Nephron progenitor cell (in vitro differentiated cells): ENCODE measurements around the gene ROBO3.

ENCODE experiments used
- DNase-seq: peaks from one replicate; pipeline ENCODE4 v3.0.0; 2021
- H3K27ac Mint-ChIP-seq: 2 replicates; pipeline ENCODE4 v1.8.0; 2021; ENCODE audit warnings: mild to moderate bottlenecking, moderate library complexity, mixed read lengths
- H3K27me3 Mint-ChIP-seq: 2 replicates; pipeline ENCODE4 v1.8.0; 2021; ENCODE audit warnings: mild to moderate bottlenecking, low read depth, mixed read lengths; ENCODE audit not compliant: poor library complexity
- H3K36me3 Mint-ChIP-seq: 2 replicates; pipeline ENCODE4 v1.8.0; 2021; ENCODE audit warnings: low read depth, mixed read lengths
- H3K4me1 Mint-ChIP-seq: 2 replicates; pipeline ENCODE4 v1.8.0; 2021; ENCODE audit warnings: mixed read lengths
- H3K4me3 Mint-ChIP-seq: 2 replicates; pipeline ENCODE4 v1.8.0; 2021; ENCODE audit warnings: mild to moderate bottlenecking, moderate library complexity, mixed read lengths
- H3K9me3 Mint-ChIP-seq: 2 replicates; pipeline ENCODE4 v1.8.0; 2021; ENCODE audit warnings: mild to moderate bottlenecking, moderate library complexity, mixed read lengths
- TF ChIP-seq, protein P1 (sequence below): fragments of 200-600 bp; sonication (generic); IDR thresholded peaks from 2 replicates; pipeline ENCODE4 v1.5.0; 2021; ENCODE audit warnings: antibody characterized with exemption

The ROBO3 gene, protein sequence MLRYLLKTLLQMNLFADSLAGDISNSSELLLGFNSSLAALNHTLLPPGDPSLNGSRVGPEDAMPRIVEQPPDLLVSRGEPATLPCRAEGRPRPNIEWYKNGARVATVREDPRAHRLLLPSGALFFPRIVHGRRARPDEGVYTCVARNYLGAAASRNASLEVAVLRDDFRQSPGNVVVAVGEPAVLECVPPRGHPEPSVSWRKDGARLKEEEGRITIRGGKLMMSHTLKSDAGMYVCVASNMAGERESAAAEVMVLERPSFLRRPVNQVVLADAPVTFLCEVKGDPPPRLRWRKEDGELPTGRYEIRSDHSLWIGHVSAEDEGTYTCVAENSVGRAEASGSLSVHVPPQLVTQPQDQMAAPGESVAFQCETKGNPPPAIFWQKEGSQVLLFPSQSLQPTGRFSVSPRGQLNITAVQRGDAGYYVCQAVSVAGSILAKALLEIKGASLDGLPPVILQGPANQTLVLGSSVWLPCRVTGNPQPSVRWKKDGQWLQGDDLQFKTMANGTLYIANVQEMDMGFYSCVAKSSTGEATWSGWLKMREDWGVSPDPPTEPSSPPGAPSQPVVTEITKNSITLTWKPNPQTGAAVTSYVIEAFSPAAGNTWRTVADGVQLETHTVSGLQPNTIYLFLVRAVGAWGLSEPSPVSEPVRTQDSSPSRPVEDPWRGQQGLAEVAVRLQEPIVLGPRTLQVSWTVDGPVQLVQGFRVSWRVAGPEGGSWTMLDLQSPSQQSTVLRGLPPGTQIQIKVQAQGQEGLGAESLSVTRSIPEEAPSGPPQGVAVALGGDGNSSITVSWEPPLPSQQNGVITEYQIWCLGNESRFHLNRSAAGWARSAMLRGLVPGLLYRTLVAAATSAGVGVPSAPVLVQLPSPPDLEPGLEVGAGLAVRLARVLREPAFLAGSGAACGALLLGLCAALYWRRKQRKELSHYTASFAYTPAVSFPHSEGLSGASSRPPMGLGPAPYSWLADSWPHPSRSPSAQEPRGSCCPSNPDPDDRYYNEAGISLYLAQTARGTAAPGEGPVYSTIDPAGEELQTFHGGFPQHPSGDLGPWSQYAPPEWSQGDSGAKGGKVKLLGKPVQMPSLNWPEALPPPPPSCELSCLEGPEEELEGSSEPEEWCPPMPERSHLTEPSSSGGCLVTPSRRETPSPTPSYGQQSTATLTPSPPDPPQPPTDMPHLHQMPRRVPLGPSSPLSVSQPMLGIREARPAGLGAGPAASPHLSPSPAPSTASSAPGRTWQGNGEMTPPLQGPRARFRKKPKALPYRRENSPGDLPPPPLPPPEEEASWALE (N-terminal part only)

GRCh38 chr11:124865181-124865901 is at the start of gene ROBO3:
Gene ROBO3, plus strand, starts transcription at chr11:124865432. Its CDS starts 146 bp downstream, at chr11:124865578.
- DNase-seq, result no peak
- Mint-ChIP-seq H3K9me3 (no peaks in the 10 kb centered on the region), H3K36me3 (no peaks in the 10 kb centered on the region), H3K27me3 (peaks cover 100% of the 10 kb centered on the region), H3K27ac (no peak within 1 kb of the TSS), H3K4me1 (peaks cover 33% of the 10 kb centered on the region), H3K4me3 (peak within 1 kb of the TSS; percentile 47)
- TF ChIP-seq, protein P1, sequence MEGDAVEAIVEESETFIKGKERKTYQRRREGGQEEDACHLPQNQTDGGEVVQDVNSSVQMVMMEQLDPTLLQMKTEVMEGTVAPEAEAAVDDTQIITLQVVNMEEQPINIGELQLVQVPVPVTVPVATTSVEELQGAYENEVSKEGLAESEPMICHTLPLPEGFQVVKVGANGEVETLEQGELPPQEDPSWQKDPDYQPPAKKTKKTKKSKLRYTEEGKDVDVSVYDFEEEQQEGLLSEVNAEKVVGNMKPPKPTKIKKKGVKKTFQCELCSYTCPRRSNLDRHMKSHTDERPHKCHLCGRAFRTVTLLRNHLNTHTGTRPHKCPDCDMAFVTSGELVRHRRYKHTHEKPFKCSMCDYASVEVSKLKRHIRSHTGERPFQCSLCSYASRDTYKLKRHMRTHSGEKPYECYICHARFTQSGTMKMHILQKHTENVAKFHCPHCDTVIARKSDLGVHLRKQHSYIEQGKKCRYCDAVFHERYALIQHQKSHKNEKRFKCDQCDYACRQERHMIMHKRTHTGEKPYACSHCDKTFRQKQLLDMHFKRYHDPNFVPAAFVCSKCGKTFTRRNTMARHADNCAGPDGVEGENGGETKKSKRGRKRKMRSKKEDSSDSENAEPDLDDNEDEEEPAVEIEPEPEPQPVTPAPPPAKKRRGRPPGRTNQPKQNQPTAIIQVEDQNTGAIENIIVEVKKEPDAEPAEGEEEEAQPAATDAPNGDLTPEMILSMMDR, result no peak

- H3K9me3 Mint-ChIP-seq, result peaks cover 16% of the 10 kb centered on the region
- no peaks in the 10 kb centered on the region for H3K36me3 Mint-ChIP-seq
- H3K4me1 Mint-ChIP-seq, result no peaks in the 10 kb centered on the region
- no peak for DNase-seq
- H3K27ac Mint-ChIP-seq, result no peak overlapping the region
- TF ChIP-seq, protein P1, result no peak
- no peak overlapping the region for H3K4me3 Mint-ChIP-seq
- H3K27me3 Mint-ChIP-seq, result peaks cover 66% of the 10 kb centered on the region
These were observed 48.2 kb upstream of the ROBO3 start for GRCh38 chr11:124817036-124817435.

GRCh38 chr11:124821995-124822730 is 43.1 kb upstream of the ROBO3 start:
- Mint-ChIP-seq H3K36me3 (no peaks in the 10 kb centered on the region), H3K27me3 (peaks cover 93% of the 10 kb centered on the region), H3K4me3 (no peak overlapping the region), H3K9me3 (peaks cover 10% of the 10 kb centered on the region), H3K4me1 (no peaks in the 10 kb centered on the region), H3K27ac (no peak overlapping the region)
- DNase-seq, result no peak
- TF ChIP-seq, protein P1, result no peak

GRCh38 chr11:124823512-124824376 is 41.5 kb upstream of the ROBO3 start:
- no peak for DNase-seq
- H3K27me3 Mint-ChIP-seq, result peaks cover 86% of the 10 kb centered on the region
- no peaks in the 10 kb centered on the region for H3K4me1 Mint-ChIP-seq
- TF ChIP-seq, protein P1, result no peak
- no peak overlapping the region for H3K4me3 Mint-ChIP-seq
- no peaks in the 10 kb centered on the region for H3K9me3 Mint-ChIP-seq
- no peak overlapping the region for H3K27ac Mint-ChIP-seq
- no peaks in the 10 kb centered on the region for H3K36me3 Mint-ChIP-seq
